Measurements from ENCODE around the gene ARID1B.

GRCh38 chr6:156840136-156840535 is 63.0 kb downstream of the ARID1B start:
- TF ChIP-seq CTCF (conservative IDR thresholded peaks at IDR 0.05; ENCODE audit: low read depth, low read length) (no peak), EZH2phosphoT487 (IDR thresholded peaks at IDR 0.05; ENCODE audit: borderline replicate concordance, low read length) (no peak)
